GM23338 (cell line): ENCODE measurements around the gene MYO5B. TPM values are rescaled to one million over a fixed set of nuclear protein-coding genes. Genes with fewer than 3 reads are reported as not detected.

ENCODE experiments used
- ETS1 ChIP-seq: IDR thresholded peaks from 2 replicates; pipeline ENCODE4 v1.6.1; 2016; ENCODE audit warnings: antibody characterized with exemption
- EZH2phosphoT487 ChIP-seq: fragments of 200-600 bp; sonication (generic); IDR thresholded peaks from one replicate; pipeline ENCODE4 v1.8.1; 2018; ENCODE audit warnings: antibody characterized with exemption; ENCODE audit not compliant: unreplicated experiment
- REST ChIP-seq: IDR thresholded peaks from one replicate; pipeline ENCODE4 v1.6.1; 2018; ENCODE audit warnings: antibody characterized with exemption; ENCODE audit not compliant: unreplicated experiment
- STAT1 ChIP-seq: IDR thresholded peaks from one replicate; pipeline ENCODE4 v1.6.1; 2016; ENCODE audit warnings: antibody characterized with exemption; ENCODE audit not compliant: unreplicated experiment
- ZNF462 ChIP-seq: fragments of 250-450 bp; sonication (Bioruptor Pico); IDR thresholded peaks from 2 replicates; pipeline ENCODE4 v1.5.0; 2020; ENCODE audit warnings: mild to moderate bottlenecking, moderate library complexity
- polyA plus RNA-seq: library from polyadenylated mRNA; unstranded; fragments of >200 nt; fragmentation: Nextera tagmentation; extraction: Ambion mirVana; gene quantifications from 2 replicates; pipeline ENCODE4 v1.2.1, GENCODE V29; 2016
- total RNA-seq: library from RNA; depleted of rRNA; stranded (reverse); fragments of >200 nt; shearing (Covaris generic); gene quantifications from 2 replicates; pipeline ENCODE4 v1.2.3, GENCODE V29; 2014

MYO5B gene
- total and polyA plus RNA-seq, 2 experiments from 2014 or later: 3.2 to 19.1 TPM

GRCh38 chr18:50004013-50004412 is 190.9 kb downstream of the MYO5B start (continued):
- TF ChIP-seq REST (no peak), STAT1 (no peak), EZH2phosphoT487 (no peak), ETS1 (no peak), ZNF462 (CRISPR knock-in tag) (no peak)
